GM21381 (cell line): ENCODE data around the gene LLGL1.

Source experiments
- ATAC-seq: cut with Tn5 transposase; IDR thresholded peaks from one replicate; pipeline ENCODE4 v1.9.1; 2021; ENCODE audit warnings: mild to moderate bottlenecking, moderate library complexity; ENCODE audit not compliant: unreplicated experiment

The LLGL1 gene

DNA sequence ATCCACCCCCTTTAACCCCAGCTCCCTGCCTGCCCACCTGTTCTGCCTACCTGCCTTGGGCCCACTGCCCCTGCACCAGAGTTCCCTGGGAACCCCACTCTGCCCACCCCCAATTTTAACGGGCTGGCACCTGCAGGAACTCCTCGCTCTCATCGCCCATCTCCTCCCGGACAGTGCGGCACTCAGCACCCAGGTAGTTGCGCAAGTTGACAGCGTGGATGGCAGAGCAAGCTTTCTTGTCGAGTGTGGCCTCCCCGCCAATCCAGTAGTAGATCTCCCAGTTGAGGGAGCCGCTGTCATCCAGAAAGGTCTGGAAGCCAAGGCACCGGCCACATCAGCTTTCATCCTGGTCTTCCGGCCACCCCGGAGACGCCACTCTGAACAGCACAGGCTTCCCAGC is 25.3 kb downstream of the LLGL1 start:
- no peak for ATAC-seq

DNA sequence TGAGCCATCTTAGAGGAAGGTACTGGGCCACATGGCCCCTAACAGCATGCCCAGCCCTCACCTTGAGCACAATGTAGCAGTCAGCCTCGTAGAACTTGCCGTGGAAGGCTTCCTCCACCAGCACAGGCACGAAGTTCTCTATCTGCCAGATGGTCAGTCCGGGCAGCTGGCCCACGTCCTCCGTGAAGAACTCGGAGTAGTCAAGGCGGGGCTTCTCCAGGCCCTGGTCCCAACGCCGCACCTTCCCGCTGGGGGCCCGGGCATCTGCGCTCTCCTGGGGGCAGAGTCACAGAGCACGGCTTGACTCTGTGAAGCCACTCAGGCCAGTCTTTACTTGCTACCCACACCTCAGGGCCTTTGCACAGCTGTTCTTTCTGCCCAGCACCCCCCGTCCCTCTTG is 25.8 kb downstream of the LLGL1 start:
- no peak for ATAC-seq

DNA sequence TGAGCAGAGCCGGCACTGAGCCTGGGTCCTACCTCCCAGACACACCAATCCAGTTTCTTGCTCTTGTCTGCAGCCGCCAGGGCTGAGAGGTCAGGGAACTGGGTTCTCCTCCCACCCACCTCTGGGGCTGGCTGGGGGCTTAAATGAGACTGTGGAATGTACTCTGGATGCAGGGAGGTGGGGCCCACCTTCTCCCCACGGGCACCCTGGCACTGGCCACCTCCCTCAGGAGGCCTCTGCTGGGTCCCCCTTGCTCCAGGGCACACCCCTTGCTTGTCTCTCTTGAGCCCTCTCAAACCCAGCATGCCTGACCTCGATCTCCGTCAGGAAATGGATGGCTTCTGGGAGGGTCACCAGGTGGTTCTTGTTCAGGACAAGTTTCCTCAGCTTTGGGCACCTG is 26.7 kb downstream of the LLGL1 start:
- ATAC-seq: no peak

DNA sequence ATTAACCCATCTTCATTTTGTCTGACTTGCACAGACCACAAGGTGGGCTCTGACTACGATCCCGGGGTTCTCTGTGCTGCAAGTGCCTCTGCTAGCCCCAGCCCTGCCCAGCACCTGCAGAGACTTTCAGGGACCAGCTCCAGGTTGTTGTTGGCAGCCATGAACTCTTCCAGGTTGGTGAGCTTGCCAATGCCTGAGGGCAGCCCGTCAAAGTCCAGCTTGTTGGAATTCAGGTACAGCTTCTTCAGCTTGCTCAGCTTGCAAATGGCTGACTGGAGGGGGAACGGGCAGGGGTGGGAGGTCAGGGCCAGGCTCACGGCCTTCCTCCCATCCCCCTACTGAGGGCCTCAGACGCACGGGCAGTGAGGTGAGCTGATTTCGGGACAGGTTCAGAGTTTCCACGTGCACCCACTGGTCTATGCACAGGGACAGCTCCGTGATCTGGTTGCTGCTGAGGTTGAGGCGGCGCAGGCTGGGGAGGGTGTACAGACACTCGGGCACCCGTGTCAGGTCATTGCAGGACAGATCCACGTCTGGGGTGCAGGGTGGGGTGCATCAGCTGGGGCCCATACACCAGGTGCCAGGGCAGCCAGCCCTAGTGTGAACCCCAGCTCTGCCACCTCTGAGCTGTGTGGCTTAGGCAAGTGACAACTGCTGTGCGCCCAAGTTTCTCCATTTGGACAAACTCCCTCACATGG is 27.9 kb downstream of the LLGL1 start:
- no peak for ATAC-seq

DNA sequence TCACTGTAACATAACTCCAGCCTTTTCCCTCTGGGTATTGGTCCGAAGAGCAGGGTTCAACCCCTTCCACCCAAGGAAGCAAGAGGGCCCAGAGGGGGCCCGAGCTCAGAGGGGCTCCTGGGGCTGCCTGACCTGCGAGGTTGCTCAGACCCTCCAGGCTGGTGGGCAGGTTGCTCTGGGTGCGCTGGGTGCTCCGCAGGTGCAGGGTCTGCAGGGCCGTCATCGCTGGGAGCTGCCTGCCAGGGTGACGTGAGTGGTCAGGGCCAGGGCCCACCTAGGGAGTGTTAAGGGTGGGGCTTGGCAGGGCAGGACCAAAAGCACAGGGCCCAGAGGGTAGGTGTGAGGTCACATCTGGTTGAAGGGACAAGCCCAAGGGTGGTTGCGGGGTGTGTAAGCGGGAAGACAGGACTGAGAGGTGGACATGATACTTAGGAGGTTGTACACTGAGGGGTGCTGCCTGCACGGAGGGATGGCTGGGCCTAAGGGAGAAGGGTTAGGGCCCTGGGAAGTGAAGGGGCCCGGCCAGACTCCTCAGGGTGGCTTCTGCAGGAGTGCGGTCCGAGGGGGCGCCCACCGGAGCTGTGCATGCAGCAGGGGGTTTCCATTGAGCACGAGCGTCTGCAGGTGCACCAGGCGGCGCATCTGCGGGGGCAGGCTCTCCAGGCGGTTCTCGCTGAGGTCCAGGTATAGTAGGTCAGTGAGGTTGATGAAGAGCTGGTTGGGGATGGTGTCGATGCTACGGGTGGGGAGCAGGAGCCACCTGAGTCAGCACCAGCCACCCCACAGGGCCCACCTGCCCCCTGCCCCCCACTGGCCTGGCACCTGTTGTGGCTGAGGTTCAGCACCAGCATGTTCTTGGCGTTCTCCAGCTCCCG is 28.7 kb downstream of the LLGL1 start:
- no peak for ATAC-seq

DNA sequence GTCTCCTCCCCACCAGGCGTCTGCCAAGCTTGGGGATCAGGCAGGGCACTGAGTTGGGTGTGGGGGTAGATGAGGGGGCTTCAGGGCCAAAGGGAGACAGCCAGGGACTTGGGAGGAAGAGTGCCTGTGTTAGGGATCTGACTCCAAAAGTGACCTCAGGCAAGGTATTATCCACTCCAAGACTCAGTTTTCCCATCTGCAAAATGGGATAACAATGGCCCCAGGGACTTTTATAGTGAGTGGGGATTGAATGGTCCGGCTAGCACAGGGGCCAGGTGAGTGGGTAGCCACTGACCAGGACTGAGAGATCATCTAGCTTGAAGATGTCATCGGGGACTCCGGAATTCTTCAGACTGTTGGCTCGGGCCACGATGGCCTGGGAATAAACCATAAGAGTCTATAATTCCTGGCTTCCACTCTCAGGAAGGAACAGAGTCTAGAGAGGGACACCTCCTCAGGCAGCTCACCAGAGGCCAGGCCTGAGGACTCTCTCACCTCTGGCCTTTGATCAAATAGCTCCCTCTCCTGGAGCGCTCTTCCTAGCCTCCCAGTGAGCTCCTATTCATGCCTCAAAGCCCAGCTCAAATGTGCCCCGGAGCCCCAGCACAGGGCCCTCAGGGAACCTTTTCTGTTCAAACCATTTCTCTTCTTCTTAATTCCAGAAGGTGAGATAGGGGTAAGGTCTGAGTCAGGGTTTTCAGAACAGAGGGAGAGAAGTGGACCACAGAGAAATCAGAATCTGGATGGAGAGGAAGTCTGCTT is 29.6 kb downstream of the LLGL1 start:
- ATAC-seq: no peak

DNA sequence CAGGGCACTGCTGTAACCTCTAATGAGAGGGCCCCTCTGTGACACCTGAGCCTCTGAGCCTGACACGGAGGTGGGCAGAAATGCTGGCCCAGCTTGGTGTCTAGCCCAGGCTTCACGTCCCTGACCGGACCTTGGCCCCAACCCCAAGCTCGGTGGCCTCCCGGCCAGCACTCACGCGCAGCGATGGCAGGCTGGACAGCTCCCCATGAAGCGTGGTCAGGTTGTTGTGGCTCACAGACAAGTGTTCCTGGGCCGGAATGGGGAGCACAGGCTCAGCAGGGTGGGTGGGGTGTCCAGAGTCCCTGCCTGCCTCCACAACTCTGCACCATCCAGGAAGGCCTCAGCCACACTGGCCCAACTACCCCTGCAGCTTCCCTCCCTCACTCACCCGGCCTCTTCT is 30.9 kb downstream of the LLGL1 start:
- no peak for ATAC-seq

DNA sequence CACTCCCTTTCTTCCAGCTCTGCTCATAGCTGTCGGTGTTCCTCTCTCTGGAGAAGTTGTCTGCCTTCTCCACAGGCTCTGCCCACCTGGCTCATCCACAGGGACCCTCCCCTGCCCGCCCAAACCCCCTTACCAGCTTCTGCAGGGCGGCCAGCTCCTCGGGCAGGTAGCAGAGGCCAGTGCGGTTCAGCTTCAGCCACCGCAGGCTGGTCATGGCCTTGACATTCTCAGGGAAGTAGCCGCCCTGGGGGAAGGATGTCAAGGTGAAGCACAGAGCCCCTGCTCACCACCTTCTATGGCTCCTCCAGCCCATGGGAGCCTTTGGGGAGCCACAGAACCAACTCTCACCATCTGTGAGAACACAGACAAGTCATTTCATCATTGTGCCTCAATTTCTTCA is 31.3 kb downstream of the LLGL1 start:
- no peak for ATAC-seq

DNA sequence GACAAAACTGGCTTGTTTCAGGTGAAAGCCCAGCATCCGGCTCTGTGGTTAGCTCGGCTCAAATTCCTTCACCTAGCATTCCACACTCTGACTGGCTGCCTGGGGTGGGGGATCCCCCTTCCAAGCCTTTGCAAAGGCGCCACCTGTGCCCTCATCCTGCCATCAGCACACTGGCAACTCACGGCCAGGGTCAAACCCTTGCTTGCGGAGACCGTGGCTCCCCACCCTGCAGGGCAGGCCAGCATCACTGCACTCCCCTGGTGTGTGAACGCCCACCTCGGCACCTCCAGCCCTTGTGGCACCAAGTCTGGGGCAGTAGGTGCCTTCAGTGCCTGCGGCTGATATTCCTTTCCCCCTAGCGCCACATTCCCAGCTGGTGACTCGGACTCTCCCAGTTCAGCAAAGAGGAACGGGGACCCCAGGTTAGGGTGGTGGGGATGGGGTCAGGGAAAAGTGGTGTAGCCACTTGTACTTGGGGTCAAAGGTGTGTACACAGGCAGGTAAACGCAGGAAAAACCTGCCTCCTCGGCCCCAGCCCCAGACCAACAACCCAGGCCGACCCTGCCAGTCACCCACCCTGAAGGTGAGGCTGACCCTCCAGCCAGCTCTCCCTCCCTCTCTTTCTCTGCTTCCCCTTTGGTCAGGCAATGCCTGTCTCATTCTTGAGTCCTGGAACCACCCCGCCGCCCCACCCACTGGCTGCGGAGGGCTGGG is 32.0 kb downstream of the LLGL1 start:
- ATAC-seq: no peak

DNA sequence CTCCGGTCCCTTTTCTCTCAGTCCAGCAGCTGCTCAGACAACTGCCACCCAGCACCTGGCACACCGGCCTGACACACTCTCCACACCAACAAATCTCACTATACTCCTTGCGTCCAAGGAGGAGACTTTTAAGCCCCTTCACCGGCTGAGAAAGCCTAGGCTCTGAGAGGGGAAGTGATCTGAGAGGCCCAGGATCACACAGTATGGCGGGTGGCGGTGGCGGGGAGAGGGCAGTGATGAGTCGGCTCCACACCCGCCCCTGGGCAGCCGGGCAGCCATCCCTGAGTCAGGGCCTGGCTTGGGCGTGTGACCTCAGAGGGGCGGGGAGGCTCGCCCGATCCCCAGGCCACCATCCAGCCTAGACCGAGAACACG is 32.5 kb downstream of the LLGL1 start:
- ATAC-seq: peak; percentile 24

DNA sequence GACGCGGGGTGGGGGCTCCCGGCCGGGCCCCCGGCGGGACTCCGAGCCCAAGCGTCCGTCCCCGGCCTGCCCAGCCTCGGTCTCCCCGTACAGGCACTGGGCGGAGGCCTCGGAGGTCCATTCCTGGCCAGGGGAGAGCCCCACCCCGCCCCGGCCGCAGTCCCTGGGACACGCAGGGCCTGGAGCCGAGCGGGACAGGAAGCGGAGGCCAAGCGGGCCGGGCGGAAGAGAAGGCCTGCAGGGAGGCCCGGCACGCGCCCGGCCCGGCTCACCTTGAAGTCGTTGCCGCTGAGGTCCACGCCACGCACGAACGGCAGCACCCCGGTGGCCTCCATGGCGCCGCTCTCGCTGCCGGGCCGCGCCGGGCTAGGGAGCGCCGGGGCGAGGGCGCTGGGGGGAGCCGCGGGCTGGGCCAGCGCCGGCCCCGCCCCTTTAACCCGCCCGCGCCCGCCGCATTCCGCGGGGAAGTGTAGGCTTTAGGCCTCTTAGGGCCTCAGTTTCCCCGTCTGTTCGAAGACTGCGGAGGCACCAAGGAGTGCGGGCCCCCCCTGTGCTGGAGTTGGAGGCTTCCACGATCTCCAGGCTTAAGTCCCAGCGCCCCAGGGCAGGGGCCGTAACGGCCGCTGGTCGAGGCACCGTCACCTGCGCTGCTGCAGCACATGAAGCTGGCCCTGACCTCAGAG is 33.1 kb downstream of the LLGL1 start, which contains the start of gene FLII:
FLII (minus strand) TSS at position 383 of the 683 bp plus-strand sequence; CDS start at position 335, 48 bp downstream.
- ATAC-seq: peak; percentile 18

DNA sequence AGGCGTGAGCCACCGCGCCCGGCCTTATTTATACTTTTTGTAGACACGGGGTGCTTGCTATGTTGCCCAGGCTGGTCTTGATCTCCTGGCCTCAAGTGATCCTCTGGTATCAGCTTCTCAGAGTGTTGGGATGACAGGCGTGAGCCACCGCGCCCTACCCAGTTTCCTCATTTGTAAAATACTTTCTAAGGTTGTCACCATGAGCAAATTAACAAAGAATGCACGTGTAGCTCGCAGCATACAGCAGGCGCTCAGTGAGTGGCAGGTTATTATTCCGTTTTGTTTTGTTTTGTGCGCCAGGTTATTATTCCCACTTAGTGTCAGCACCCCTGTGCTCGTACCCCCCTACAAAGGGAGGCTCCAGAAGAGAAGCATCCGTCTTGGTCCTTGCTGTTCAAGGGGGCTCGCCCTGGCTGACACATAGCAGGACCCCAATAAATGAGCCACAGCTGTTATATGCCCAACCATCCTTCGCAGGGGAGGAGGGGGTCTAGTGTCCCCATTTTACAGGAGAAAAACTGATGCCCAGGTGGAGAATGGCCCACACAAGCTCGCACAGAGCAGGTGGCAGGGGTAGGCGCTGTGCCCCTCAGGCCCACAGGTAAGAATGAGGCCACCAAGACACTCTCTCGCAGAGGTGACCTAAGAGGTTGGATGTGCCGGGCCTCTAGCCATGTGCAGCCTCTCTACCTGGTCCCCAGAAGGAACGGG is 34.3 kb downstream of the LLGL1 start:
- ATAC-seq: no peak

DNA sequence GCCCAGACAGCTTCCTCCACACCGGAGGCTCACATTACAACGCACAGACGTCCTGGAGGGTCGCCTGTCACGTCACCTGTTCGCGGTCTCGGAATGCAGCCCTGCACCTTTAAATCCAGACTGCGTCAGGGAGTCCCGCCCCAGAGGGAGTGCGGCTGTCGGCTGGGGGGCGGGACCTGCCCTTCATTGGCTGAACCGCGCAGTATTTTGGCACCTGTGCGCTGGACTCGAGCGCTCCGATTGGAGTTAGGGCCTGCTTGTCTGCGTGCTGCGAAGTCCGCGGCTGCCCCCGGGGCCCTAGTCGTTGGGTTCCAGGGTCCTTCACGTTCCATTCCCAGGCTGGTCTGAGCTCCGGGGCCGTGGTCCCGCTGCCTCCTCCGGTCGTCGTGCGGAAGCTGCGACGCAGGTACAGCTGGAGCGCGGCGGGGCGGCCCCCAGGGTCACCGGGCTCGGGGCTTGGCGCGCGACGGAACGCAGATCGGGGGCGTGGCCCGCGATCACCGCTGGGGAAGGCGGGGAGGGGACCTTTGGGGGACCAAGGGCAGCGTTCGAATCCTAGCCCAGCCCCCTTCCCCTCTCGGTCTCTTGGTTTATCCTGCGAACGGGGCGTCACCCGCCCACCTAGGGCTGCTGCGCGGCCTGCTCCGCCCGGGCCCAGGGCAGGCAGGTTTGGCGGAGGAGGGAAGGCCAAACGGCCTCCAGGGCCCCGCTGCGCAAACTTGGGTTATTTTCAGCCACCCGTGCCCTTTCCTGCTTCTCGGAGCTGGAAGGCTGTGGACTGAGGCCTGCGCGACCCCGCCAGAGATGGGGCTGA is 35.1 kb downstream of the LLGL1 start, which contains the start of gene MIEF2:
MIEF2 (plus strand) TSS at position 331 of the 814 bp plus-strand sequence. CDS start 2,059 bp downstream, outside the sequence.
- peak; percentile 71 for ATAC-seq

DNA sequence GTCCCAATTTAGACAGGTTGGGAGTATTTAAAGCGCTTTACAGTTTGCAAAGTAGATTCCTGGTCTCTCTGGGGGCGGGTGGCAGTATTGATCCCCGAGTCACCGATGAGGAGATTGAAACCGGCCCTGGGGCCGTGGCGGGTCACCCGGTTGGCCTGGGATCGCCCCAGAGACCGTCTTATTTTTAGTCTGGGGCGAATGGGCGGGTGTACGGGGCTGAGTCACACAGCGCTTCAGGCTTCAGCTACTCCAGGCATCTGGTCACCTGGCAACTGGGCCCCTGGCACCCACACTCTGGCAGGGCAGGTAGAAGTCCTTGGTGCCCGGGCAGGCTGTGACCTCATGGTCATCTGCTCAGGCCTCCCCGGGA is 35.7 kb downstream of the LLGL1 start:
- ATAC-seq: no peak

DNA sequence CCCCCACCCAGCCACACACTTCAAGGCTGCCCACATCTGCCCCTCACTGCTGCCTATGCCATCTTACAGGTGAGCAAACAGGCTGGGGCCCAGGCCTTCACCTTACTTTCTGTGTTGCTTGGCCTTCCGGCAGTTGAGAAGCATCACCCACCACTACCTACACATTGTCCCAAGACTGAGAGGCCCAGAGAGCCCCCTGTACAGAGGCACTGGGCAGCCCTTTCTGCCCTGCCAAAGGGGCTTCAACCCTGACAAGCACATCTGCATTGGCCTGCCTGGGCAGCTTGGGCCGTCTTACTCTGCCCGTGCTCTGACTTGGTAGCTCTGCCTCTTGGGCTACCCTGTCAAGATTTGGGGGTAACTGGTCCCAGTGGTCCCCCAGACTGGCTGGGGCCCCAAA is 36.2 kb downstream of the LLGL1 start:
- no peak for ATAC-seq

DNA sequence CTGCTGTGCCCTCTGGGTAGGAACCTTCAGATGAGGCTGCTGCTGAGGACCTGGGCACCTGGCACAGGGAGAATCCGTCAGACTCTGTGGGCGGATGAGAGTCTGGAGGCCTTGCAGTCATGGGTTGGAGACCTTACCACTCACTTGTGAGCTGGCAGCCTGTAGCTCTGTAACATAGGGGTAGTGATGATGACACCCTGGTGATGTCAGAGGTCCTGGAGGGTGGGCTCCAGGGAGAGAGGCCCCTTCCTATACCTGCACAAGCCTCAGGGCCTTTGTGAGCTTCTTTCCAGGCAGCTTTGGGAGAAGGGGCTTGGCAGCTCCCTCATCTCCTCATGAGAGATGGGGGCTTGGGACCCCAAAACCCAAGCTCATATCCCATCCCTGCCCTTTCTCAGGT is 36.7 kb downstream of the LLGL1 start:
- no peak for ATAC-seq

DNA sequence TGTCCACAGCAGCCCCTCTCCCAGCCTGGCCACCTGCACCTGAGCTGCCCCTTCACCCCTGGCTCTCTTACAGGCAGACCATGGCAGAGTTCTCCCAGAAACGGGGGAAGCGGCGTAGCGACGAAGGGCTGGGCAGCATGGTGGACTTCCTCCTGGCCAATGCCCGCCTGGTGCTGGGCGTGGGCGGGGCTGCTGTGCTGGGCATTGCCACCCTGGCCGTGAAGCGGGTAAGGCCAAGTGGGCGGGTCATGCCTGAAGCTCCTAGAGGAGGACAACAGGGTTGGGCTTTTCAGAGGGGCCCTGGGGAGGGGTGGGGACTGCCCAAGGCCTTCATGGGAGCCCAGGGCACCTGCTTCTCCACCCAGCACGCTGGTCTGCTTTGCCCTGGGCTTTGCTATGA is 37.2 kb downstream of the LLGL1 start:
- no peak for ATAC-seq

DNA sequence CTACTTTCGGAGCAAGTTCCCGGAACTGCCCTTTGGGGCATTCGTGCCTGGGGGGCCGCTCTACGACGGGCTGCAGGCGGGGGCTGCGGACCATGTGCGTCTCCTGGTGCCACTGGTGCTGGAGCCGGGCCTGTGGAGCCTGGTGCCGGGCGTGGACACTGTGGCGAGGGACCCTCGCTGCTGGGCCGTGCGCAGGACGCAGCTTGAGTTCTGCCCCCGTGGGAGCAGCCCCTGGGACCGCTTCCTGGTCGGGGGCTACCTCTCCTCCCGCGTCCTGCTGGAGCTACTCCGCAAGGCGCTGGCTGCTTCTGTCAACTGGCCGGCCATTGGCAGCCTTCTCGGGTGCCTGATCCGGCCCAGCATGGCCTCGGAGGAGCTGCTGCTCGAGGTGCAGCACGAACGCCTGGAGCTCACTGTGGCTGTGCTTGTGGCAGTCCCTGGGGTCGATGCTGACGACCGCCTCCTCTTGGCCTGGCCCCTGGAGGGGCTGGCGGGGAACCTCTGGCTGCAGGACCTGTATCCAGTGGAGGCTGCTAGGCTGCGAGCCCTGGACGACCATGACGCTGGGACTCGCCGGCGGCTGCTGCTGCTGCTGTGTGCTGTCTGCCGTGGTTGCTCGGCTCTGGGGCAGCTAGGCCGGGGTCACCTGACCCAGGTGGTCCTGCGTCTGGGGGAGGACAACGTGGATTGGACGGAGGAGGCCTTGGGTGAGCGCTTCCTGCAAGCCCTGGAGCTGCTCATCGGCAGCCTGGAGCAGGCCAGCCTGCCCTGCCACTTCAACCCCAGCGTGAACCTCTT is 38.6 kb downstream of the LLGL1 start:
- ATAC-seq: no peak
